MM.1S (cell line): ENCODE data around the gene GPC5.
"Not testable (repeated sequence)": the region's sequence is repeated elsewhere in the genome, so short reads cannot be mapped to it uniquely, and the experiment has no call there.

Experiments used
- EZH2 ChIP-seq: fragments of 300-600 bp; sonication (generic); optimal IDR thresholded peaks from 2 replicates; pipeline ENCODE3; 2017; ENCODE audit warnings: low read depth, mild to moderate bottlenecking, antibody characterized with exemption, low read length, mixed read lengths
- EZH2phosphoT487 ChIP-seq: fragments of 300-600 bp; sonication (generic); IDR thresholded peaks from 2 replicates; pipeline ENCODE4 v1.6.1; 2018; ENCODE audit warnings: antibody characterized with exemption, low read length
- TF ChIP-seq, protein P1 (sequence below): fragments of 300-600 bp; sonication (generic); IDR thresholded peaks from 2 replicates; pipeline ENCODE4 v1.5.1; 2016; ENCODE audit warnings: antibody characterized with exemption, low read length, mixed read lengths

DNA sequence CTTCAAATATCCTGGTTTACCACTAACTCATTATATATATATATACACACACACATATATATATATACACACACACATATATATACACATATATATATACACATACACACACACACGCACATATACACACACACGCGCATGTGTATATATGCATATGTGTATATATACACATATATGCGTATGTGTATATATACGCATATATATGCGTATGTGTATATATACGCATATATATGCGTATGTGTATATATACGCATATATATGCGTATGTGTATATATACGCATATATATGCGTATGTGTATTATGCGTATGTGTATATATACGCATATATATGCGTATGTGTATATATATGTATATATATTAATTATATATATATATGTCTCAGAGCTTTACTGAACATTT lies 275.9 kb downstream of the GPC5 start:
- TF ChIP-seq, protein P1, sequence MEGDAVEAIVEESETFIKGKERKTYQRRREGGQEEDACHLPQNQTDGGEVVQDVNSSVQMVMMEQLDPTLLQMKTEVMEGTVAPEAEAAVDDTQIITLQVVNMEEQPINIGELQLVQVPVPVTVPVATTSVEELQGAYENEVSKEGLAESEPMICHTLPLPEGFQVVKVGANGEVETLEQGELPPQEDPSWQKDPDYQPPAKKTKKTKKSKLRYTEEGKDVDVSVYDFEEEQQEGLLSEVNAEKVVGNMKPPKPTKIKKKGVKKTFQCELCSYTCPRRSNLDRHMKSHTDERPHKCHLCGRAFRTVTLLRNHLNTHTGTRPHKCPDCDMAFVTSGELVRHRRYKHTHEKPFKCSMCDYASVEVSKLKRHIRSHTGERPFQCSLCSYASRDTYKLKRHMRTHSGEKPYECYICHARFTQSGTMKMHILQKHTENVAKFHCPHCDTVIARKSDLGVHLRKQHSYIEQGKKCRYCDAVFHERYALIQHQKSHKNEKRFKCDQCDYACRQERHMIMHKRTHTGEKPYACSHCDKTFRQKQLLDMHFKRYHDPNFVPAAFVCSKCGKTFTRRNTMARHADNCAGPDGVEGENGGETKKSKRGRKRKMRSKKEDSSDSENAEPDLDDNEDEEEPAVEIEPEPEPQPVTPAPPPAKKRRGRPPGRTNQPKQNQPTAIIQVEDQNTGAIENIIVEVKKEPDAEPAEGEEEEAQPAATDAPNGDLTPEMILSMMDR, result not testable (repeated sequence)
- TF ChIP-seq EZH2phosphoT487, EZH2: not testable (repeated sequence)
